Astrocyte (in vitro differentiated cells and primary cell): ENCODE results near the gene PRKAR2A.

Source experiments
- EZH2 ChIP-seq: IDR thresholded peaks from 2 replicates; pipeline ENCODE4 v1.6.1; 2012; ENCODE audit warnings: mild to moderate bottlenecking, low read length, inconsistent platforms; ENCODE audit not compliant: insufficient read depth
- TF ChIP-seq, protein P1 (sequence below): IDR thresholded peaks from 2 replicates; pipeline ENCODE4 v1.5.1; 2011; ENCODE audit warnings: low read depth, mild to moderate bottlenecking, inconsistent platforms, low read length, moderate library complexity; ENCODE audit not compliant: insufficient read depth

DNA sequence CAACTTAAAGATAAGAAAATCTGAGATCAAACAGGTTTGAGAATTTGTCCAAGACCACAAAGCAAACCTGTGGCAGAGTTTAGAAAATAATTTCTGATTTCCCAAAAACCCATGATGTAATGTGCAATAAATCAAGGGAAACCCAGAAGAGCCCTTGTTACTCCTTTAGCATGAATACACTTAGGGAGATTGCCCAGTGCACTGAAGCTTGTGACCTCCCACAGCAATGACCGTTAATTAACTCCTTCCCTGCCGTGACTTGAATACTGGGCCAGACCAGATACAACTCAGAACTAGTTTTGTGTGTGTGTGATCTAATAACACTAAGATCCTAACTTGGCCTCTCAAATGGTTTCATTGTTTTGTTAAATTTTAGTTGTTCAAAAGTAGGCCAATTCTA is 2.5 kb downstream of the PRKAR2A start:
- TF ChIP-seq, protein P1, sequence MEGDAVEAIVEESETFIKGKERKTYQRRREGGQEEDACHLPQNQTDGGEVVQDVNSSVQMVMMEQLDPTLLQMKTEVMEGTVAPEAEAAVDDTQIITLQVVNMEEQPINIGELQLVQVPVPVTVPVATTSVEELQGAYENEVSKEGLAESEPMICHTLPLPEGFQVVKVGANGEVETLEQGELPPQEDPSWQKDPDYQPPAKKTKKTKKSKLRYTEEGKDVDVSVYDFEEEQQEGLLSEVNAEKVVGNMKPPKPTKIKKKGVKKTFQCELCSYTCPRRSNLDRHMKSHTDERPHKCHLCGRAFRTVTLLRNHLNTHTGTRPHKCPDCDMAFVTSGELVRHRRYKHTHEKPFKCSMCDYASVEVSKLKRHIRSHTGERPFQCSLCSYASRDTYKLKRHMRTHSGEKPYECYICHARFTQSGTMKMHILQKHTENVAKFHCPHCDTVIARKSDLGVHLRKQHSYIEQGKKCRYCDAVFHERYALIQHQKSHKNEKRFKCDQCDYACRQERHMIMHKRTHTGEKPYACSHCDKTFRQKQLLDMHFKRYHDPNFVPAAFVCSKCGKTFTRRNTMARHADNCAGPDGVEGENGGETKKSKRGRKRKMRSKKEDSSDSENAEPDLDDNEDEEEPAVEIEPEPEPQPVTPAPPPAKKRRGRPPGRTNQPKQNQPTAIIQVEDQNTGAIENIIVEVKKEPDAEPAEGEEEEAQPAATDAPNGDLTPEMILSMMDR, result no peak
- no peak for TF ChIP-seq EZH2
